ENCODE data around the gene PCDHB15.

DNA sequence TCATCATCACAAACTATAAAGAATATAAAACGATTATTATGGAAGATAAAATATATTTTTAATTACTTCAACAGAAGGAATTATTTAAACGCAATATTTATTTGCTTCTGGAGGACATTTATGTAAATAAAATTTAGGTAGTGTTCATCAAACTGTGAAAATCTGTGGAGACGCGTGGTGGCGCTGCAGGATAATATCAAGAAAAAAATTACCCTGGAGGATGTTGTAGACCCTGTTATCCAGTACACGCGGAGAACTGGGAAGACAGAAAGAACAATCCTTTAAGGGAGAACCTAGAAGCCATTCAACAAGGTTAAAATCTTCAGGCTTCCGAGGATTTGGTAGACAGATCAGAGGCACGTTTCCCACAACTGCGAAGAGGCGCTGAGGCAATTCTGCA is 36.7 kb upstream of the PCDHB15 start, which contains the start of gene PCDHB12:
- TF ChIP-seq, protein P1, sequence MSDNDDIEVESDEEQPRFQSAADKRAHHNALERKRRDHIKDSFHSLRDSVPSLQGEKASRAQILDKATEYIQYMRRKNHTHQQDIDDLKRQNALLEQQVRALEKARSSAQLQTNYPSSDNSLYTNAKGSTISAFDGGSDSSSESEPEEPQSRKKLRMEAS (IDR thresholded peaks at IDR 0.05; ENCODE audit: low read depth), result no peak
- TF ChIP-seq, protein P2, sequence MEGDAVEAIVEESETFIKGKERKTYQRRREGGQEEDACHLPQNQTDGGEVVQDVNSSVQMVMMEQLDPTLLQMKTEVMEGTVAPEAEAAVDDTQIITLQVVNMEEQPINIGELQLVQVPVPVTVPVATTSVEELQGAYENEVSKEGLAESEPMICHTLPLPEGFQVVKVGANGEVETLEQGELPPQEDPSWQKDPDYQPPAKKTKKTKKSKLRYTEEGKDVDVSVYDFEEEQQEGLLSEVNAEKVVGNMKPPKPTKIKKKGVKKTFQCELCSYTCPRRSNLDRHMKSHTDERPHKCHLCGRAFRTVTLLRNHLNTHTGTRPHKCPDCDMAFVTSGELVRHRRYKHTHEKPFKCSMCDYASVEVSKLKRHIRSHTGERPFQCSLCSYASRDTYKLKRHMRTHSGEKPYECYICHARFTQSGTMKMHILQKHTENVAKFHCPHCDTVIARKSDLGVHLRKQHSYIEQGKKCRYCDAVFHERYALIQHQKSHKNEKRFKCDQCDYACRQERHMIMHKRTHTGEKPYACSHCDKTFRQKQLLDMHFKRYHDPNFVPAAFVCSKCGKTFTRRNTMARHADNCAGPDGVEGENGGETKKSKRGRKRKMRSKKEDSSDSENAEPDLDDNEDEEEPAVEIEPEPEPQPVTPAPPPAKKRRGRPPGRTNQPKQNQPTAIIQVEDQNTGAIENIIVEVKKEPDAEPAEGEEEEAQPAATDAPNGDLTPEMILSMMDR (IDR thresholded peaks at IDR 0.05), result peak; percentile 56
- TF ChIP-seq EZH2phosphoT487 (IDR thresholded peaks at IDR 0.05; ENCODE audit: borderline replicate concordance, low read depth) (no peak), FOSL2 (IDR thresholded peaks at IDR 0.05; ENCODE audit: borderline replicate concordance, low read depth) (no peak), YY1 (IDR thresholded peaks at IDR 0.05; ENCODE audit: low read depth) (no peak), RCOR1 (IDR thresholded peaks at IDR 0.05; ENCODE audit: low read length) (no peak), GABPA (IDR thresholded peaks at IDR 0.05; ENCODE audit: low read depth) (no peak)
